ENCODE results near the gene PXYLP1.

Gene PXYLP1

DNA sequence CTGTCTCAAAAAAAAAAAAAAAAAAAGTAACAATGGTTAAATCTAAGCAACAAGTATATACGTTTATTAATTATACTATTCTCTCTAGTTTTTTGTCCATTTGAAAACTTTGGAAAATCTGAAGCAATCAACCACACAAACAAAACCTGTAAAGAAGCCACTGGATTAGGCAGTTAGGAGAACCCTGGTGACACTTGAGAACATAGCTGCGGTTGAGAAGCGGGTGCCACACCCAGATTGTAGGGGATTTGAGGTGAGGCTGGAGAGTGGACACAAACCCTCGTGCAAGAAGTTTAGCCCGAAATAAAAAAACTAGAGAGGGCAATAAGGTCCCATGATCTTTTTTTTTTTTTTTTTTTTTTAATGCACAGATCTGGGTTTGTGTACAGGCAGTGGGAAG, 110.8 kb downstream of the PXYLP1 start:
- no peak for DNase-seq (ENCODE audit: low read depth in 1 of 2, low spot score in 1 of 2)

DNA sequence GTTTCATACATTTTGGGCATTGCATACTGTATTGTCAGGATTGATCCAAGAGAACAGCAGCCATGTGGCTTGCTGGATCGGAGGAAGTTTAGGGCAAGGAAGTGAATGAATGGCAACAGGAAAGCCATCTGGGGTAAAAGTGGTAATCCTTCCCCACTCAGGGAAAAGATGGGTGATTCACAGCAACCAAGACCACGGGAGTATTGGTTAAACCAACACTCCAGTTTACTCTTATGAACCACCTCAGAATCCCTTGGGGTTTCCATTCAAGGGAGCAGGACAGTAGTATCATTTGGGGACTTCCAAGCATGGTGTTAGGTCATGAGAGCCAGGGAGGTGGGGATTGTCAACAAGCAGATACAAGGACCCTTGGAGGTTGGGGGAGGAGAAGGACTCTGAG, 111.5 kb downstream of the PXYLP1 start:
- DNase-seq (ENCODE audit: low read depth in 1 of 2, low spot score in 1 of 2): no peak

GRCh38 chr3:141343865-141344271, 112.2 kb downstream of the PXYLP1 start:
- no peak for DNase-seq (ENCODE audit: low read depth in 1 of 2, low spot score in 1 of 2)

Data from activated CD4-positive, alpha-beta T cell treated with anti-CD3 and anti-CD28 coated beads, Interleukin-2, amount 50 U/mL, for 24 hours (primary cell).